K562 (cell line): ENCODE data around the gene MED14. TPM values are rescaled to one million over a fixed set of nuclear protein-coding genes. Genes with fewer than 3 reads are reported as not detected.

ENCODE experiments used
- ARID4B ChIP-seq: sonication (generic); formaldehyde crosslinking; IDR thresholded peaks from 2 replicates; pipeline ENCODE4 v1.8.0; 2022; ENCODE audit warnings: mild to moderate bottlenecking, missing genetic modification reagents
- ILK ChIP-seq: fragments of 450-650 bp; IDR thresholded peaks from 2 replicates; pipeline ENCODE4 v1.6.1; 2016; ENCODE audit warnings: missing genetic modification characterization, low read depth, mild to moderate bottlenecking, missing compliant biosample characterization, moderate library complexity, borderline replicate concordance
- MCM3 ChIP-seq: fragments of 450-650 bp; IDR thresholded peaks from 2 replicates; pipeline ENCODE4 v1.6.1; 2016
- ZNF764 ChIP-seq: fragments of 250-450 bp; sonication (Bioruptor Pico); IDR thresholded peaks from 2 replicates; pipeline ENCODE4 v1.4.0; 2020; ENCODE audit warnings: low read depth, mild to moderate bottlenecking, moderate library complexity
- polyA plus RNA-seq, 8 experiments: library from polyadenylated mRNA; depleted of rRNA in 4 of 8; stranded (reverse) in 5 of 8; unstranded in 3 of 8; fragments of >200 nt; fragmentation: Nextera tagmentation in 2 of 8; fragmentation: Illumina TruSeq in 1 of 8; extraction: Ambion mirVana in 2 of 8; extraction: Trizol in 1 of 8; gene quantifications; 2 replicates each; pipeline versions ENCODE4 v1.2.1 to v1.2.3, GENCODE V29; 2011 to 2014; ENCODE audit warnings: inconsistent platforms in 1 of 8, missing spikeins in 1 of 8
- total RNA-seq, 7 experiments: library from RNA; depleted of rRNA in 6 of 7; stranded (reverse); fragments of >200 nt in 6 of 7; fragmentation: Illumina TruSeq in 2 of 7; extraction: Trizol in 2 of 7; gene quantifications; 2 replicates each; pipeline versions ENCODE4 v1.2.1 to v1.2.3, GENCODE V29; 2011 to 2021; ENCODE audit warnings: low replicate concordance in 1 of 7

Gene MED14
- total and polyA plus RNA-seq, 9 of the 15 experiments (the other 6 are each of a cell fraction or from before 2014, with no cell fraction given), result 9.2 to 35.3 (median 18.7) TPM

DNA sequence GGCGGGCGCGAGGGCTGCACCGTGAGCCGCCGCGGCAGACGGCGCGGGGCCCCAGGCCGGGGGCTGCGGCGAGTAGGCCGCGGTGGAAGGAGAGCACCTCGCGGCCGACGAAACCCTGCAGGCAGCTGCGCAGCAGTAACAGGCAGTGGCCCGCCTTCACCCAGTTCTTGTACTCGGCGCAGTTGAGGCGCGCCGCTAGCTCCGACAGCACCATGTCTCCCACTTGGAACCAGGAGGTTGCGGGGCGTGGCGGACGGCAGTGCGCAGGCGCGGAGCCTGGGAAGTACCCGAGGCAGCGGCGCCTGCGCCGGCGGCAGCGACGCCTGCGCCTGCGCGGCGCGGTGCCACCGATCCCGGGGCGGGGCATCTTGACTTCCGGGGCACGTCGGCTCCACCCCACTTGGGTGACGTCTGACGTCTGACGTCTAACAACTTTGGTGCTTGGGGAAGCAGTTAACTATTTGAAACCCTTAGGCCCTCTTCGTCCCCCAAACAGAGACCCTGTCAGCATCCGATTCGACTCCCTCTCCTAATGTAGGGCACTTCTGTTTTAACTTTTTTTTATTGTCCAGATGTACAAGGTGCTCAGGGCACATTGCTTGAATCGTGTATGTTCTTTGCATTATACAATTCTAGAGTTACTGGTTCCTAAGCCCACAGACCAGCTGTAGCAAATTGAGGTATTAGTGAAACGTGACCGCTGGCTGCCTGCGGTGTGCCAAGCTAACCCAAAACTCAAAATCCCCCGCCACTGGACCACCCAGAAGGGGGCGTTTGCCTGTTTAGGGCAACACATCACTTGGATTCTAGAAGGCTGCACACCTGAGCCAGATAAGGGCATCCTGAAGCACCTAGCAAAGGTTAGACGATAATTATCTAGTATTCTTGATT lies 87.8 kb downstream of the MED14 start, which contains the start of gene CXorf38 (continued):
- TF ChIP-seq ARID4B, result peak; percentile 53; the same call in 1 of the 2 replicates
- TF ChIP-seq MCM3, result no peak
- TF ChIP-seq ZNF764, result no peak
- TF ChIP-seq ILK (tag), result no peak
